Raji (cell line): Measurements from ENCODE around the gene MYOZ3.

Experiments
- POLR2A ChIP-seq: IDR thresholded peaks from 2 replicates; pipeline ENCODE4 v1.6.1; 2011; ENCODE audit warnings: low read depth, low read length, control low read depth; ENCODE audit not compliant: insufficient read depth

Gene MYOZ3

GRCh38 chr5:150658699-150659265 is 2.3 kb upstream of the MYOZ3 start:
- TF ChIP-seq POLR2A, result no peak

- TF ChIP-seq POLR2A, result no peak
These were observed 1.5 kb upstream of the MYOZ3 start for GRCh38 chr5:150659360-150660107.

- TF ChIP-seq POLR2A, result no peak
These were observed 781 bp upstream of the MYOZ3 start for GRCh38 chr5:150660108-150660831.

DNA sequence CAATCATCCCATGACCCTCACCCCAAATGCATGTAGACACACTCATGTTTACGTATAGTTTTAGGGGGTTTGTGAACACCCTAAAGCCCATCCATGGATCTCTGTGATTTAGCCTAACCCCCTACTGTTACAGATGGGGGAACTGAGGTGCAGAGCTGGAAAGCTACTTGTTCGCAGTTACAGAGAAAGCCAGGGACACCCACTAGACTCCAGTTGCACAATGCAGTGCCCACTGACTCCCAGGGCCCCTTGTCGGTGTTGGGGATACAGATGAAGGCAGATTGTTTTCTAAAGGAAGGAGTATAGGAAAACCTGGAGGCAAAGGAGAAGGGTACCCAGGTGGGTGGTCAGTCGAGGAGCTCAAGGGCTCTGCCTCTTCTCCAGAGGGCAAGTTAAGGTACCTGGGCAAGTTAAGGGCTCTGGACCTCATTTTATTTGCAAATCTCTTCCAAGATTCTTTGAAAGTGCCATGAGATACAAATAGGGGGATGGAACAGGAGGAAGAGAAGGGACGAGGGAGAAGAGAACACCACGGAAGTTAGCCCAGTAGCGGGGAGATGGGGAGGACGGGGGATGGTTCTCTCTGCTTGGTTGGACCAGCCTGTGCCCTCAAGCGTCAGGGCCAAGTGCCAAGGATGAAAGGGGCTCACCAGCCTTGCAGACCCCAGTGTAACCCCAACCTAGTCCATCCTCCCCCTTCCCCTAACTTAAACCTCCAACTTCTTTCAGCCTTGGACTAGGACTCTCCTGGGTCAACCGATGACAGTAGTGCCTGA is 958 bp downstream of the MYOZ3 start:
- no peak for TF ChIP-seq POLR2A

DNA sequence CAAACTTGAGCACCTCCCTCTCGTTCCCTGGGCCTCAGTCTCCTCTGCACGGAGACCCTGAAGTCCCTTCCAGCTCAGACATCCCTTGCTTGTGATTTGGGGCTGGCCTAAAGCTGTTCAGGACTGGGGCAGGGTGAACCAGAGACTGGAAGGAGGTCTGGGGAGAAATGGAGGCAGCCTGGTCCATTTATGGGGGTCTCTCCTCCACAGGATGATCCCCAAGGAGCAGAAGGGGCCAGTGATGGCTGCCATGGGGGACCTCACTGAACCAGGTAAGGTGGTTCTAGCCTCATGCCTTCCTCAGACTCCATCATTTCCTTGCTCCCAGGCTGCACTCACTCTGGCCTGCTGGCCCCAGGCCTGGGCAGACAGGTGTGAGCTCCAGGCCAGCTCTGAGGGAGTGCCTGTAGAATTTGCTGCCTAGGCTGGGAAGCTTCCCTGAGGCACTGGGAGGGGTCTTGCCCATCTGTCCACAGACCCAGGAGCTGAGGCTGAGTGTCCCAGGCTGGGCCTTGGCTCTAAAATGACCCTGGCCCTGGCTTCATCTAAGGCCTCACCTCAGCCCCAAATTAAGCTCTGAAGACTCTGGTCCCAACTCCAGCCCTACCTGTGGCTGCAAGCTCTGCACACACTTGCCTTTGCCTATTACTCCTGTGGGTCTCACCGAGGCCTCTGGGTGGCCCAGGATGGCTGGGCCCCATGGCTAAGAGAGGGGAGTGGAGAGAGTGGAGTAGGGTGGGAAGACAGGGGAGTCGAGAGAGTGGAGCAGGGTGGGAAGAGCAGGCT is 1.9 kb downstream of the MYOZ3 start:
- no peak for TF ChIP-seq POLR2A

DNA sequence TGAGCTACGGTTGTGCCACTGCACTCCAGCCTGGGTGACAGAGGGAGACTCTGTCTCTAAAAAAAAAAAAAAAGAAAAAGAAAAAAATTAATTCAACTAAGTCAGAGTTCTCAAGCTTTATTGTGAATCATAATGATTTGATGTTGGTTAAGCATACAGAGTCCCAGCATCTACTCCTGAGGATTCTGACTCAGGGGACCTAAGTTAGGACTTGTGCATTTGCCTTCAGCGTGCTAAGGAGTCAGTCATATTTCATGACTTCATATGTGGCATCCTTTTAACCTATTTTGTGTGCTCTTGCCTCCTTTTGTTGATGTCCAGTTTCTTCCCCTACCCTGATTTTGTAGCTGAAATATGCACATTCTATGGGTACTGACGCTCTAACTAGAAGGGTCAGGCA is 2.9 kb downstream of the MYOZ3 start:
- TF ChIP-seq POLR2A, result no peak

GRCh38 chr5:150665044-150665443 is 4.0 kb downstream of the MYOZ3 start:
- no peak for TF ChIP-seq POLR2A

DNA sequence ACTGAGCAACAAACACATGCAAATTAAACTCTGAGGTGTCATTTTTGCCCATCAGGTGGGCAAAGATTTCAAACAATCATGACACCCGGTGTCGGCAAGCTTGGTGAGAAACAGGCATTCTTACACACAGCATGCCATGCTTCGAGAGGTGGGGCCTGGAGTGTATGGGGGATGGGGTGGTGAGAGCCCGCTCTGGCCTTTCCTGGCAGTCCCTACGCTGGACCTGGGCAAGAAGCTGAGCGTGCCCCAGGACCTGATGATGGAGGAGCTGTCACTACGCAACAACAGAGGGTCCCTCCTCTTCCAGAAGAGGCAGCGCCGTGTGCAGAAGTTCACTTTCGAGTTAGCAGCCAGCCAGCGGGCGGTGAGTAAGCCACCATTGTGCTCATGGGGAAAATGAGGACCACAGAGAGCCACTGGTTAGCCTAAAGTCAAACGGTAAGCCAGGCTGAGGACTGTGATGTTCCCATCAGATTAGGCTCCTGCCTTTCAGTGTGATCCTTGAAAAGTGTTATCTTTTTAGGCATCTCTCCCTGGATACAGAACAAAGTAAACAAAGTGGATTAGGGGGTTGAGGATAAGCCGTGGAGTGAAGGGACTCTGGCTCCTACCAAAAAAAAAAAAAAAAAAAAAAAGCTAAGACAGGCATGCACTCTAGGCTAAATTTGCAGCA is 9.4 kb downstream of the MYOZ3 start:
- TF ChIP-seq POLR2A, result no peak

DNA sequence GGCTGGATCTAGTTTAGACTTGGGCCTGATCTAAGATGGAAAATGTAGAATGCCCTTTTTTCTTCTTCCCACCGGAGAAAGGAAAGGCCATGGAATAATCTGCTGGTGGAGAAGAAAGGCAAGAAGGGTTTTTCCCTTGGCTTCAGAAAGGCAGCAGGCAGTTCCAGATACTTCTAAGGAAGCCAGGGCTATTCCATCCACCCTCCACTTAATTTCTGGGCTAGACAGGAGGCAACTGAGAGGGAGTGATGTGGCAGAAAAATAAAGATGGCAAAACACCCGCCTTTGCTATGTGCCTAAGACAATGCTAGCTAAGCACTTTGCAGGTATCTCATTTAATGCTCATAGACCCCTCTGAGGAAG is 9.9 kb downstream of the MYOZ3 start:
- no peak for TF ChIP-seq POLR2A

DNA sequence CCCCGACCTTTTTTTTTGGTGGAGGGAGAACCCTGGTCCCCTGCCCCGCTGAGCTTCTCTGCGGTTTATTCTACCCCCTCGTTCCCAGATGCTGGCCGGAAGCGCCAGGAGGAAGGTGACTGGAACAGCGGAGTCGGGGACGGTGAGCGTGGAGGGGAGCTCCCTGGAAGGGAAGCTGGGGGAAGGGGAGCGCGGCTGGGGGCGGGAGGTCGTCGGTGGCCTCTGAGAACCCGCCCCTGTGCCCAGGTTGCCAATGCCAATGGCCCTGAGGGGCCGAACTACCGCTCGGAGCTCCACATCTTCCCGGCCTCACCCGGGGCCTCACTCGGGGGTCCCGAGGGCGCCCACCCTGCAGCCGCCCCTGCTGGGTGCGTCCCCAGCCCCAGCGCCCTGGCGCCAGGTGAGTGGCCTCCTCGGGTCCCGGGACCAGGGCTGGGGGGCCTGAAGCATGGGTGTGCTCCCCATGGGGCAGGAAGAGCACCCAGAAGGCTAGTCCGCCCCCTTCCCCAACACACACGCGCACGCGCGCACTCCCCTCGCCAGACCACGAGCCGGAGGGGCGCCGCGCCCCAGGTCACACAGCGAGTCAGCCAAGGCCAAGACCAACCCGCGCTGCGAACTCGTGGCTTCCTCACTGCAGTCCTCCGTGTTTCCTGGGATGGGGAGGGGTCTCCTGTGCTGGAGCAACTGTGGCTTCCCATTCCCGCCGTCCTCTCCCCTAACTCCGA is 10.6 kb downstream of the MYOZ3 start:
- no peak for TF ChIP-seq POLR2A

DNA sequence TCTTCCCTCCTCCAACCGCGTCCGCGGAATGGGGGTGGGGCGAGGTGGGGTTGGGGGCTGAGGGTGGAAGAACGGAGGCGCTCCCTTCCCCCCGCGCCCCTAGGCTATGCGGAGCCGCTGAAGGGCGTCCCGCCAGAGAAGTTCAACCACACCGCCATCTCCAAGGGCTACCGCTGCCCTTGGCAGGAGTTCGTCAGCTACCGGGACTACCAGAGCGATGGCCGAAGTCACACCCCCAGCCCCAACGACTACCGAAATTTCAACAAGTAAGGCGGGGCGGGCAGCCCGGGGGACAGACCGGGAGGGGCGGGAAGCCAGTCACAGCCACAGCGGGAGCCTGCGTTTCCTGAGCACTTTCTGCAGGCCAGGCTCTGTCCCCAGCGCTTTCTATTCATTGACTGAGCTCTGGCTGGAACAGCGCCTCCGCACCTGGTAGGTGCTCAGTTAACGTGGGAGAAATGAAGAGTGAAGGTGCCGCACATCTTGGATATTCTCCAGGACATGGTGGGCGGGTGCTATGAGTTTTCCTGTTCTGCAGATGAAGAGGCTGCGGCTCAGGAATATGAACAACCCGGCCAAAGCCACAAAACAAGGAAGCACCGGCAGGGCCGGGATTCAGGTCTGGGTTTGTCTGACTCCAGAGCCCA is 11.3 kb downstream of the MYOZ3 start:
- TF ChIP-seq POLR2A, result no peak

- TF ChIP-seq POLR2A, result no peak
These were observed 11.8 kb downstream of the MYOZ3 start for GRCh38 chr5:150672884-150673275.

- TF ChIP-seq POLR2A, result no peak
These were observed 13.3 kb downstream of the MYOZ3 start for GRCh38 chr5:150674341-150674821.
